Measurements from ENCODE around the gene NADSYN1.

GRCh38 chr11:71490044-71490730 is 37.2 kb downstream of the NADSYN1 start:
- TF ChIP-seq CTCF (conservative IDR thresholded peaks at IDR 0.05 in 1 of 2, IDR thresholded peaks at IDR 0.05 in 1 of 2; ENCODE audit: extremely low read depth in 1 of 2, insufficient read depth in 1 of 2, low read depth in 1 of 2, low read length in 2 of 2): no peak
- no peak for TF ChIP-seq EZH2 (IDR thresholded peaks at IDR 0.05; ENCODE audit: borderline replicate concordance, low read length)

Data from mammary epithelial cell (primary cell).